GM21529 (cell line): ENCODE measurements around the gene KIF3A.
A peak's percentile ranks its signal among the peaks of the same experiment; 100 is the strongest.

Source experiments
- ATAC-seq: cut with Tn5 transposase; IDR thresholded peaks from one replicate; pipeline ENCODE4 v1.9.1; 2021; ENCODE audit not compliant: unreplicated experiment

KIF3A gene

GRCh38 chr5:132736853-132737833 is at the start of gene KIF3A:
KIF3A (minus strand) TSS chr5:132737546; CDS start chr5:132737419, 127 bp downstream.
- peak; percentile 91 for ATAC-seq

GRCh38 chr5:132787076-132787475 is 49.7 kb upstream of the KIF3A start:
- ATAC-seq, result no peak

GRCh38 chr5:132785864-132786263 is 48.5 kb upstream of the KIF3A start:
- ATAC-seq, result no peak

GRCh38 chr5:132785365-132785764 is 48.0 kb upstream of the KIF3A start:
- ATAC-seq, result no peak

GRCh38 chr5:132782101-132782500 is 44.8 kb upstream of the KIF3A start:
- no peak for ATAC-seq

GRCh38 chr5:132781029-132781428 is 43.7 kb upstream of the KIF3A start:
- no peak for ATAC-seq

- no peak for ATAC-seq
Observed at GRCh38 chr5:132780577-132780976, 43.2 kb upstream of the KIF3A start.

- no peak for ATAC-seq
Observed at GRCh38 chr5:132779961-132780360, 42.6 kb upstream of the KIF3A start.

- ATAC-seq, result no peak
Observed at GRCh38 chr5:132778856-132779255, 41.5 kb upstream of the KIF3A start.

GRCh38 chr5:132778129-132778528 is 40.8 kb upstream of the KIF3A start:
- ATAC-seq, result no peak

GRCh38 chr5:132777209-132778069 is 40.1 kb upstream of the KIF3A start, which contains the start of gene SEPTIN8:
SEPTIN8 (minus strand) TSS chr5:132777239; CDS start chr5:132777137, 102 bp downstream.
- ATAC-seq, result peak; percentile 62

GRCh38 chr5:132776938-132777208 is 39.5 kb upstream of the KIF3A start:
- peak; percentile 37 for ATAC-seq

- ATAC-seq, result peak; percentile 24
Observed at GRCh38 chr5:132776131-132776937, 39.0 kb upstream of the KIF3A start.

GRCh38 chr5:132775476-132775961 is 38.2 kb upstream of the KIF3A start:
- ATAC-seq, result no peak

GRCh38 chr5:132774896-132775295 is 37.5 kb upstream of the KIF3A start:
- ATAC-seq, result no peak

- ATAC-seq, result no peak
Observed at GRCh38 chr5:132774406-132774805, 37.1 kb upstream of the KIF3A start.

- ATAC-seq, result no peak
Observed at GRCh38 chr5:132773601-132774355, 36.4 kb upstream of the KIF3A start.

GRCh38 chr5:132773114-132773513 is 35.8 kb upstream of the KIF3A start:
- no peak for ATAC-seq

GRCh38 chr5:132772291-132773070 is 35.1 kb upstream of the KIF3A start:
- ATAC-seq, result no peak
